WERI-Rb-1 (cell line): ENCODE results near the gene OR51G2.

Source experiments
- DNase-seq: peaks from one replicate; pipeline ENCODE4 v3.0.0-alpha.2; 2020
- H3K27ac ChIP-seq: fragments of 250-450 bp; sonication (Bioruptor Pico); 2 replicates; pipeline ENCODE4 v1.5.1; 2020; ENCODE audit warnings: mild to moderate bottlenecking, moderate library complexity
- H3K27me3 ChIP-seq: fragments of 250-450 bp; sonication (Bioruptor Pico); 2 replicates; pipeline ENCODE4 v1.5.1; 2021; ENCODE audit warnings: mild to moderate bottlenecking, low read depth, moderate library complexity; ENCODE audit not compliant: insufficient read depth, severe bottlenecking
- H3K36me3 ChIP-seq: fragments of 250-450 bp; sonication (Bioruptor Pico); 2 replicates; pipeline ENCODE4 v1.5.1; 2020; ENCODE audit warnings: mild to moderate bottlenecking, moderate library complexity
- H3K4me3 ChIP-seq: 2 replicates; pipeline ENCODE4 v1.5.1; 2011; ENCODE audit warnings: low read depth, mild to moderate bottlenecking, control low read depth, low read length
- H3K9me3 ChIP-seq: fragments of 250-450 bp; sonication (Bioruptor Pico); 2 replicates; pipeline ENCODE4 v1.5.1; 2021; ENCODE audit warnings: mild to moderate bottlenecking, moderate library complexity; ENCODE audit not compliant: severe bottlenecking
- TF ChIP-seq, protein P1 (sequence below): IDR thresholded peaks from 2 replicates; pipeline ENCODE4 v1.5.1; 2011; ENCODE audit warnings: low read depth, mild to moderate bottlenecking, control low read depth, inconsistent platforms, low read length

OR51G2 gene

GRCh38 chr11:4916581-4916980, 2.6 kb downstream of the OR51G2 start:
- Histone ChIP-seq H3K27me3 (peaks cover 50% of the 10 kb centered on the region), H3K27ac (no peak overlapping the region), H3K36me3 (no peaks in the 10 kb centered on the region), H3K4me3 (no peak overlapping the region), H3K9me3 (no peaks in the 10 kb centered on the region)
- TF ChIP-seq, protein P1, sequence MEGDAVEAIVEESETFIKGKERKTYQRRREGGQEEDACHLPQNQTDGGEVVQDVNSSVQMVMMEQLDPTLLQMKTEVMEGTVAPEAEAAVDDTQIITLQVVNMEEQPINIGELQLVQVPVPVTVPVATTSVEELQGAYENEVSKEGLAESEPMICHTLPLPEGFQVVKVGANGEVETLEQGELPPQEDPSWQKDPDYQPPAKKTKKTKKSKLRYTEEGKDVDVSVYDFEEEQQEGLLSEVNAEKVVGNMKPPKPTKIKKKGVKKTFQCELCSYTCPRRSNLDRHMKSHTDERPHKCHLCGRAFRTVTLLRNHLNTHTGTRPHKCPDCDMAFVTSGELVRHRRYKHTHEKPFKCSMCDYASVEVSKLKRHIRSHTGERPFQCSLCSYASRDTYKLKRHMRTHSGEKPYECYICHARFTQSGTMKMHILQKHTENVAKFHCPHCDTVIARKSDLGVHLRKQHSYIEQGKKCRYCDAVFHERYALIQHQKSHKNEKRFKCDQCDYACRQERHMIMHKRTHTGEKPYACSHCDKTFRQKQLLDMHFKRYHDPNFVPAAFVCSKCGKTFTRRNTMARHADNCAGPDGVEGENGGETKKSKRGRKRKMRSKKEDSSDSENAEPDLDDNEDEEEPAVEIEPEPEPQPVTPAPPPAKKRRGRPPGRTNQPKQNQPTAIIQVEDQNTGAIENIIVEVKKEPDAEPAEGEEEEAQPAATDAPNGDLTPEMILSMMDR = no peak
- no peak for DNase-seq

DNA sequence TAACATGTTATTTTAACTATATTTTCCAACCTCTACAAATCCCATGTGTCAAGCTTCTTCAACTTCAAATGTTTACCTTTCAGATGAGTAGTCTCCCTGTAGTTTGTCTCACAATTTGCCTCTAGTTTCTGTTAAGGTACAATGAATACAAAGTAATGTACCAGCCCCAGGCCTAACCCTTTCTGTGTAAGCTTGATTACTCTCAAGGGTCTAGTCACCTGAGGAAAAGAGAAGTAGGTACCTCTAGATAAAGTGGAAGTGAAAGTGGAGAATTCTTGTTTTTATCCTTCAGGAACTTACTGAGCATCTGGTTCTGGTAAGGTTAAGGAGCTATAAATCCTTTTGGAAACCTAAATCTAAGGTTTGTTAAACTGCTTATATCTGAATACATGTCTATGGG, 15.7 kb downstream of the OR51G2 start, which contains the start of gene OR51A7:
OR51A7 (plus strand) TSS at position 300 of the 400 bp plus-strand sequence. CDS start 3,587 bp downstream, outside the sequence.
- no peak for DNase-seq
- peaks cover 40% of the 10 kb centered on the region for H3K27me3 ChIP-seq
- TF ChIP-seq, protein P1 = no peak
- no peak within 1 kb of the TSS for H3K4me3 ChIP-seq
- H3K36me3 ChIP-seq = no peaks in the 10 kb centered on the region
- no peak within 1 kb of the TSS for H3K27ac ChIP-seq
- H3K9me3 ChIP-seq = no peaks in the 10 kb centered on the region

GRCh38 chr11:4891996-4892640, 27.0 kb downstream of the OR51G2 start:
- no peaks in the 10 kb centered on the region for H3K9me3 ChIP-seq
- H3K36me3 ChIP-seq = no peaks in the 10 kb centered on the region
- no peak overlapping the region for H3K4me3 ChIP-seq
- DNase-seq = no peak
- no peak overlapping the region for H3K27ac ChIP-seq
- TF ChIP-seq, protein P1 = no peak
- peaks cover 47% of the 10 kb centered on the region for H3K27me3 ChIP-seq

GRCh38 chr11:4890279-4890678, 28.9 kb downstream of the OR51G2 start:
- no peak for DNase-seq
- no peaks in the 10 kb centered on the region for H3K36me3 ChIP-seq

GRCh38 chr11:4887591-4887990, 31.6 kb downstream of the OR51G2 start:
- no peaks in the 10 kb centered on the region for H3K9me3 ChIP-seq
- peaks cover 25% of the 10 kb centered on the region for H3K27me3 ChIP-seq
- DNase-seq = no peak
- no peak overlapping the region for H3K27ac ChIP-seq
- TF ChIP-seq, protein P1 = no peak
- H3K36me3 ChIP-seq = no peaks in the 10 kb centered on the region
- no peak overlapping the region for H3K4me3 ChIP-seq

More at GRCh38 chr11:4890279-4890678, 28.9 kb downstream of the OR51G2 start:
- TF ChIP-seq, protein P1 = no peak
- Histone ChIP-seq H3K27ac (no peak overlapping the region), H3K9me3 (no peaks in the 10 kb centered on the region), H3K27me3 (peaks cover 36% of the 10 kb centered on the region), H3K4me3 (no peak overlapping the region)

DNA sequence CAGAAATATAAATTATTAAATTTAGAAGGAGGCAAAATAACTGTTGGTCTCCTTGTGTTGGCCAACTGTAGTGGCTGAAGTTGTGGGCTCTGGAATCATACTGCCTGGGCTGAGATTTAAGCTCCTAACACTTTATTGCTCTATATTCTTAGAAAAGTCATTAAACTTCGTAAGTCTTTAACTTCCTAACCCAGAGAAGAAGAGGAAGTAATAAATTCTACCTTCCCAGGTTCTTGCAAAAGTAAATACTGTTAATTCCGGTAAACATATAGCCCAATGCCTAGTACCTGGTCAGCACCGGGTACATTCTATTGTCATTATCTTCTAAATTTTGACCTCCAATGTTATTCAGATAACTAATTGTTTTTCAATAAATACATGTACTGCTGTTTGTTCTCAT, 33.0 kb downstream of the OR51G2 start:
- no peaks in the 10 kb centered on the region for H3K9me3 ChIP-seq
- H3K36me3 ChIP-seq = no peaks in the 10 kb centered on the region
- no peak overlapping the region for H3K4me3 ChIP-seq
- H3K27ac ChIP-seq = no peak overlapping the region
- DNase-seq = no peak
- H3K27me3 ChIP-seq = peaks cover 35% of the 10 kb centered on the region
- TF ChIP-seq, protein P1 = no peak
